ENCODE results near the gene PDGFRA. TPM values are rescaled to one million over a fixed set of nuclear protein-coding genes. Genes with fewer than 3 reads are reported as not detected.
"Not testable (repeated sequence)": the region's sequence is repeated elsewhere in the genome, so short reads cannot be mapped to it uniquely, and the experiment has no call there.

PDGFRA gene
- total and polyA plus RNA-seq, 4 donors, result 14.5 to 297 (median 138) TPM

DNA sequence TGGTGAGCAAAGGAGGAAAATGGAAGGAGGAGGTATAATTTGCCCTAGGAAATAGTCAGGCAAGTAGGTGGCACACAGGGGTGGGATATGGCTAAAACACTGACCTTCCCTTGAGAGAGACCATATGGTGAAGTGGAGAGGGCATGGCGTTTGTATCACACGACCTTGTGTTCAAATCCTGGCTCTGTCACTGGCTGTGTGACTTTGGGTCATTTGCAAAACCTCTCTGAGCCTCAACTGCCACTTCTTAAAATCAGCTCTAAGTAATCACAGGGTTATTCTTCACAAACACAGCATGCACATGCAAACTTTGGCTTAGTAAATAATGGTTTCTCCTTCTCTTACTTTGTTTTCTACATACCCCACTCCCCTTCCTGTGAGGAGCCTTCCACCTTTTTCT, 8.7 kb downstream of the PDGFRA start:
- intact Hi-C loops (cut with DNase I), result loop anchor here (10.0 kb wide), 2 partner anchors 1373 to 1863 kb away; partner anchors contain the start of gene RASL11B (in 1 of the 2)
- H3K9me3 ChIP-seq (ENCODE audit: control insufficient read depth, low read length), result no peaks in the 10 kb centered on the region
- no peak overlapping the region for H3K27ac ChIP-seq (ENCODE audit: low read depth in 1 of 2, low read length in 2 of 2)
- H3K4me3 ChIP-seq (ENCODE audit: low read length in 2 of 2), result no peak overlapping the region
- 72 to 92% methylated on average over 2 of the region's 2 CpGs for whole genome bisulfite sequencing, 2 donors
- no peaks in the 10 kb centered on the region for H3K4me1 ChIP-seq (ENCODE audit: control insufficient read depth in 1 of 2, insufficient read depth in 2 of 2, low read length in 2 of 2)
- no peak for ATAC-seq (ENCODE audit: low FRiP score)
- no peak for DNase-seq
- H3K36me3 ChIP-seq (ENCODE audit: control insufficient read depth in 1 of 2, insufficient read depth in 2 of 2, low read length in 1 of 2), result no peaks in the 10 kb centered on the region
- H3K27me3 ChIP-seq (ENCODE audit: control insufficient read depth in 1 of 2, insufficient read depth in 2 of 2, low read length in 1 of 2), result no peaks in the 10 kb centered on the region

GRCh38 chr4:54238389-54238788, 9.3 kb downstream of the PDGFRA start:
- no peaks in the 10 kb centered on the region for H3K27me3 ChIP-seq (ENCODE audit: control insufficient read depth in 1 of 2, insufficient read depth in 2 of 2, low read length in 1 of 2)
- ATAC-seq (ENCODE audit: low FRiP score) (no peak), DNase-seq (no peak)
- no peaks in the 10 kb centered on the region for H3K9me3 ChIP-seq (ENCODE audit: control insufficient read depth, low read length)
- no peaks in the 10 kb centered on the region for H3K4me1 ChIP-seq (ENCODE audit: control insufficient read depth in 1 of 2, insufficient read depth in 2 of 2, low read length in 2 of 2)
- H3K4me3 ChIP-seq (ENCODE audit: low read length in 2 of 2), result no peak overlapping the region
- intact Hi-C loops (cut with DNase I), result loop anchor here (10.0 kb wide), 2 partner anchors 1374 to 1864 kb away; partner anchors contain the start of gene RASL11B (in 1 of the 2)
- no peaks in the 10 kb centered on the region for H3K36me3 ChIP-seq (ENCODE audit: control insufficient read depth in 1 of 2, insufficient read depth in 2 of 2, low read length in 1 of 2)
- H3K27ac ChIP-seq (ENCODE audit: low read depth in 1 of 2, low read length in 2 of 2), result no peak overlapping the region

DNA sequence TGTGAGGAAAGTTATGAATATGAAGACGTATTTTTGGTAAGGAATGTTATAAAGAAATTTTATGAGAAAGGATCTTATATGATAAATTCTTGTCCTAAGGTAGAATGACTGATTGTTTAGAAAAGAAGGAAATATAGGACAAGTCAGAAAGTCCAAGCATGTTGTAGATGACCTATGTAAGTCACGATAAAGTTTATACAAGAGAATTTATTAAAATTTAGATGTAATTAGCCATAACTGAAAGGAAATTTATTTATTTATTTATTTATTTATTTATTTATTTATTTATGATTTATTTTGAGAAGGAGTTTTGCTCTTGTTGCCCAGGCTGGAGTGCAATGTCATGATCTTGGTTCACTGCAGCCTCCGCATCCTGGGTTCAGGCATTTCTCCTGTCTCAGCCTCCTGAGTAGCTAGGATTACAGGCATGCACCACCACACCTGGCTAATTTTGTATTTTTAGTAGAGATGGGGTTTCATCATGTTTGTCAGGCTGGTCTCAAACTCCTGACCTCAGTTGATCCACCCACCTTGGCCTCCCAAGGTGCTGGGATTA, 12.3 kb downstream of the PDGFRA start:
- intact Hi-C loops (cut with DNase I); ATAC-seq (ENCODE audit: low FRiP score); H3K27me3 ChIP-seq (ENCODE audit: control insufficient read depth in 1 of 2, insufficient read depth in 2 of 2, low read length in 1 of 2); H3K9me3 ChIP-seq (ENCODE audit: control insufficient read depth, low read length); H3K4me3 ChIP-seq (ENCODE audit: low read length in 2 of 2); DNase-seq; H3K27ac ChIP-seq (ENCODE audit: low read depth in 1 of 2, low read length in 2 of 2); H3K4me1 ChIP-seq (ENCODE audit: control insufficient read depth in 1 of 2, insufficient read depth in 2 of 2, low read length in 2 of 2); H3K36me3 ChIP-seq (ENCODE audit: control insufficient read depth in 1 of 2, insufficient read depth in 2 of 2, low read length in 1 of 2): not testable (repeated sequence)
- 98 to 99% methylated on average over 3 of the region's 3 CpGs for WGBS, 2 donors

GRCh38 chr4:54243541-54243940, 14.4 kb downstream of the PDGFRA start:
- ATAC-seq (ENCODE audit: low FRiP score); DNase-seq; H3K4me3 ChIP-seq (ENCODE audit: low read length in 2 of 2); H3K36me3 ChIP-seq (ENCODE audit: control insufficient read depth in 1 of 2, insufficient read depth in 2 of 2, low read length in 1 of 2); intact Hi-C loops (cut with DNase I); H3K27ac ChIP-seq (ENCODE audit: low read depth in 1 of 2, low read length in 2 of 2); H3K9me3 ChIP-seq (ENCODE audit: control insufficient read depth, low read length); H3K27me3 ChIP-seq (ENCODE audit: control insufficient read depth in 1 of 2, insufficient read depth in 2 of 2, low read length in 1 of 2); H3K4me1 ChIP-seq (ENCODE audit: control insufficient read depth in 1 of 2, insufficient read depth in 2 of 2, low read length in 2 of 2): not testable (repeated sequence)
- WGBS, 2 donors, result 97% methylated on average over 13 to 15 of the region's 15 CpGs

GRCh38 chr4:54252312-54252711, 23.2 kb downstream of the PDGFRA start:
- intact Hi-C loops (cut with DNase I); H3K27me3 ChIP-seq (ENCODE audit: control insufficient read depth in 1 of 2, insufficient read depth in 2 of 2, low read length in 1 of 2); H3K27ac ChIP-seq (ENCODE audit: low read depth in 1 of 2, low read length in 2 of 2); H3K4me3 ChIP-seq (ENCODE audit: low read length in 2 of 2); ATAC-seq (ENCODE audit: low FRiP score); DNase-seq; H3K4me1 ChIP-seq (ENCODE audit: control insufficient read depth in 1 of 2, insufficient read depth in 2 of 2, low read length in 2 of 2); H3K9me3 ChIP-seq (ENCODE audit: control insufficient read depth, low read length); H3K36me3 ChIP-seq (ENCODE audit: control insufficient read depth in 1 of 2, insufficient read depth in 2 of 2, low read length in 1 of 2): not testable (repeated sequence)
- 79 to 81% methylated on average over 1 of the region's 1 CpG for WGBS, 2 donors

DNA sequence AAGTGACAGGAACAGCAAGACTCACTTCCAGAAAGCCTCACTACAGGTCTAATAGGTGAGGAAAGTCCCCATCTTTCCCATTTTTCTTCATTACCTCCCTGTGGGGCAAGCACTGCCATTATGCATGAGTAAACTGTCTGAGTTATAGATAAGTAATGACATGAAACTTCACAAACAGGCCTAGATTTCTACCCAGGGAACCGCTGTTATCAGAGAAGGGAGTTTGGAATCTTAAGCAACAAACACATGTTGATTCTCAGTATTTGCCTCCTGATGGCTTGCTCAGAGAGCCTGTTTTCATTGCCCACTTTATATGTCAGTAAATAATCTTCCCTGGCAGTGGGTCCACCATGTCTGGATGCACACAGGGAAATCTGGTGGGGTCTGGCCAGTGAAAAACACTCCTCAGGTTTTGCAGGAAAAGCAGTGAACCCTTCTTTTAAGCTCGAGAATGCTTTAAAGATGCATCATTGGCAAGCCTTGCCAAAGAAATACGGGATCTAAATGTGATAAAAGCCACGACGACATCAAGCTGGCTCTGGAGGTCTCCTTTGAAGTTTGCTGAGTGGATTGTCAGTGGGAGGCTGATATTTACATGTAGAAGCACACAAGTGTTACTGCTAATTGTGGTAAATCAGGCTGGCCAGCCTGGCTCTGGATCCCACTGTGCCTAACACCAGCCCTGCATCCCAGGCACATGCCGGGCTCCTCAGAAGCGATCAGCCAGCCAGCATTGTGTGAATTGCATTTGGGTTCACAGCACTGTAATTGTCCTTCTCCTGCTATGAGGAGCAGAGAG, 25.2 kb downstream of the PDGFRA start:
- no peaks in the 10 kb centered on the region for H3K9me3 ChIP-seq (ENCODE audit: control insufficient read depth, low read length)
- peak overlapping the region in 1 of 2 donors; percentile 12 for H3K27ac ChIP-seq (ENCODE audit: low read depth in 1 of 2, low read length in 2 of 2)
- intact Hi-C loops (cut with DNase I), result no loop called here
- H3K4me3 ChIP-seq (ENCODE audit: low read length in 2 of 2), result no peak overlapping the region
- no peaks in the 10 kb centered on the region for H3K36me3 ChIP-seq (ENCODE audit: control insufficient read depth in 1 of 2, insufficient read depth in 2 of 2, low read length in 1 of 2)
- DNase-seq (no peak), ATAC-seq (ENCODE audit: low FRiP score) (no peak)
- peaks cover 0 to 8% of the 10 kb centered on the region in 2 donors for H3K4me1 ChIP-seq (ENCODE audit: control insufficient read depth in 1 of 2, insufficient read depth in 2 of 2, low read length in 2 of 2)
- H3K27me3 ChIP-seq (ENCODE audit: control insufficient read depth in 1 of 2, insufficient read depth in 2 of 2, low read length in 1 of 2), result no peaks in the 10 kb centered on the region
- 43 to 52% methylated on average over 7 of the region's 7 CpGs for WGBS, 2 donors

DNA sequence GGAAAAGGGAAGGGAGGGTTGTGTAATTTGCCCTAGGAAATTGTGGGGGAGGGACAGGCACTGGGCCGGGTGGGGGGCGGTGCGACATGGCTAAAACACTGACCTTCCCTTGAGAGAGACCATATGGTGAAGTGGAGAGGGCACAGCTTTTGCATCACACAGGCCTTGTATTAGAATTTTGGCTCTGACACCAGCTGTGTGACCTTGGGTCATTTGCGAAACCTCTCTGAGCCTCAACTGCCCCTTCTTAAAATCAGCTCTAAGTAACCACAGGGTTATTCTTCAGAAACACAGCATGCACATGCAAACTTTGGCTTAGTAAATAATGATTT, 25.8 kb downstream of the PDGFRA start:
- 83 to 87% methylated on average over 4 of the region's 4 CpGs for WGBS, 2 donors
- Histone ChIP-seq H3K27ac (ENCODE audit: low read depth in 1 of 2, low read length in 2 of 2) (no peak overlapping the region), H3K4me1 (ENCODE audit: control insufficient read depth in 1 of 2, insufficient read depth in 2 of 2, low read length in 2 of 2) (peaks cover 0 to 8% of the 10 kb centered on the region in 2 donors), H3K36me3 (ENCODE audit: control insufficient read depth in 1 of 2, insufficient read depth in 2 of 2, low read length in 1 of 2) (no peaks in the 10 kb centered on the region), H3K9me3 (ENCODE audit: control insufficient read depth, low read length) (no peaks in the 10 kb centered on the region), H3K4me3 (ENCODE audit: low read length in 2 of 2) (no peak overlapping the region), H3K27me3 (ENCODE audit: control insufficient read depth in 1 of 2, insufficient read depth in 2 of 2, low read length in 1 of 2) (no peaks in the 10 kb centered on the region)
- ATAC-seq (ENCODE audit: low FRiP score) (no peak), DNase-seq (no peak)
- intact Hi-C loops (cut with DNase I), result no loop called here

DNA sequence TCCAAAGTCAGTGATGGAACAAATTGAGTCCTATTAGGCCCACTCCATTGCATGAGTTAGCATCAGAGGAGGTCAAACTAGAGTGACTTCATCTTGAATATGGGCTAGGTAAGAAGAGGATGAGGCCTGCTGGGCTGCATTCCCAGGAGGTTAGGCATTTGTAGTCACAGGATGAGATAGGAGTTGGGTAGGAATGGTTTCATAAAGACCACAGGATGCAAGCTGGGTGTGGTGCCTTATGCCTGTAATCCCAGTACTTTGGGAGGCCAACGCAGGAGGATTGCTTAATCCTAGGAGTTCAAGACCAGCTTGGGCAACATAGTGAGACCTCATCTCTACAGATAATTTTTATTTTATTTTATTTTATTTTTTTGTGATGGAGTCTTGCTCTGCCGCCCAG, 26.8 kb downstream of the PDGFRA start:
- ATAC-seq (ENCODE audit: low FRiP score), result no peak
- Histone ChIP-seq H3K9me3 (ENCODE audit: control insufficient read depth, low read length) (no peaks in the 10 kb centered on the region), H3K36me3 (ENCODE audit: control insufficient read depth in 1 of 2, insufficient read depth in 2 of 2, low read length in 1 of 2) (peaks cover 0 to 1% of the 10 kb centered on the region in 2 donors), H3K27ac (ENCODE audit: low read depth in 1 of 2, low read length in 2 of 2) (no peak overlapping the region), H3K27me3 (ENCODE audit: control insufficient read depth in 1 of 2, insufficient read depth in 2 of 2, low read length in 1 of 2) (no peaks in the 10 kb centered on the region), H3K4me3 (ENCODE audit: low read length in 2 of 2) (no peak overlapping the region), H3K4me1 (ENCODE audit: control insufficient read depth in 1 of 2, insufficient read depth in 2 of 2, low read length in 2 of 2) (peaks cover 0 to 8% of the 10 kb centered on the region in 2 donors)
- DNase-seq, result no peak
- WGBS, 2 donors, result 98 to 100% methylated on average over 2 of the region's 2 CpGs
- intact Hi-C loops (cut with DNase I), result no loop called here

Measured in aorta (tissue), 5 donors.